IMR-90 (cell line): ENCODE results near the gene CHD2. TPM values are rescaled to one million over a fixed set of nuclear protein-coding genes. Genes with fewer than 3 reads are reported as not detected.

Experiments used
- ATAC-seq: fragments of 200-7000 bp; cut with Tn5 transposase; 2 replicates; pipeline ENCODE4 v1.9.1; 2020; ENCODE audit warnings: low read depth, mild to moderate bottlenecking, moderate library complexity
- BruUV-seq: library from RNA; stranded (reverse); fragments of 400-500 nt; replicated peaks from 2 replicates; lab custom pipeline; 2021; lab: Mats Ljungman, UMichigan
- CTCF ChIA-PET: fragments of 300-600 bp; formaldehyde crosslinking; extraction: SDS; loops from one replicate; lab custom pipeline; 2021; ENCODE audit warnings: antibody characterized with exemption; lab: Yijun Ruan, JAX
- POLR2A ChIA-PET: fragments of 300-600 bp; sonication (Branson Sonifier 250); formaldehyde crosslinking; loops from one replicate; lab custom pipeline; 2022; ENCODE audit warnings: antibody characterized with exemption; ENCODE audit not compliant: unreplicated experiment; lab: Charles Lee
- DNase-seq: peaks from one replicate; pipeline ENCODE4 v3.0.0; 2013
- H2AFZ ChIP-seq: replicated peaks from 2 replicates; pipeline ENCODE3; 2013; ENCODE audit warnings: low read length, mild to moderate bottlenecking; ENCODE audit not compliant: poor library complexity
- H2AK5ac ChIP-seq: 2 replicates; pipeline ENCODE4 v1.6.1; 2013; ENCODE audit warnings: low read depth, low read length, inconsistent platforms
- H2AK9ac ChIP-seq: replicated peaks from 2 replicates; pipeline ENCODE3; 2013; ENCODE audit warnings: mild to moderate bottlenecking, low read depth, low read length, moderate library complexity; ENCODE audit not compliant: poor library complexity
- H2BK120ac ChIP-seq: 2 replicates; pipeline ENCODE4 v1.6.1; 2013; ENCODE audit warnings: low read depth, low read length, inconsistent platforms
- H2BK15ac ChIP-seq: 3 replicates; pipeline ENCODE4 v1.6.1; 2013; ENCODE audit warnings: low read depth, low read length, inconsistent platforms
- H2BK20ac ChIP-seq: 2 replicates; pipeline ENCODE4 v1.6.1; 2013; ENCODE audit warnings: low read depth, mild to moderate bottlenecking, inconsistent platforms, low read length, moderate library complexity
- H2BK5ac ChIP-seq: 2 replicates; pipeline ENCODE4 v1.6.1; 2013; ENCODE audit warnings: mild to moderate bottlenecking, low read depth, low read length, inconsistent platforms; ENCODE audit not compliant: poor library complexity, severe bottlenecking
- H3K14ac ChIP-seq: replicated peaks from 2 replicates; pipeline ENCODE4 v1.6.1; 2013; ENCODE audit warnings: low read depth, low read length, inconsistent platforms
- H3K18ac ChIP-seq: 2 replicates; pipeline ENCODE4 v1.6.1; 2013; ENCODE audit warnings: low read depth, low read length, control low read depth
- H3K23ac ChIP-seq: 2 replicates; pipeline ENCODE4 v1.6.1; 2013; ENCODE audit warnings: low read depth, low read length, inconsistent platforms
- H3K27ac ChIP-seq: 2 replicates; pipeline ENCODE4 v1.5.1; 2013; ENCODE audit warnings: mild to moderate bottlenecking, control low read depth, low read length; ENCODE audit not compliant: insufficient read depth
- H3K27me3 ChIP-seq: 2 replicates; pipeline ENCODE4 v1.6.1; 2013; ENCODE audit warnings: low read length; ENCODE audit not compliant: control insufficient read depth, insufficient read depth
- H3K36me3 ChIP-seq: 2 replicates; pipeline ENCODE4 v1.6.1; 2013; ENCODE audit warnings: low read length, mixed read lengths; ENCODE audit not compliant: control insufficient read depth, insufficient read depth
- H3K4ac ChIP-seq: 2 replicates; pipeline ENCODE4 v1.6.1; 2013; ENCODE audit warnings: low read depth, low read length, inconsistent platforms
- H3K4me1 ChIP-seq: 2 replicates; pipeline ENCODE4 v1.6.1; 2013; ENCODE audit warnings: low read length, mixed read lengths; ENCODE audit not compliant: control insufficient read depth, insufficient read depth
- H3K4me2 ChIP-seq: 2 replicates; pipeline ENCODE4 v1.6.1; 2013; ENCODE audit warnings: low read depth, mild to moderate bottlenecking, control low read depth, low read length, moderate library complexity
- H3K4me3 ChIP-seq: 2 replicates; pipeline ENCODE4 v1.5.1; 2013; ENCODE audit warnings: low read depth, mild to moderate bottlenecking, control low read depth, low read length, moderate library complexity; ENCODE audit not compliant: insufficient read depth
- H3K56ac ChIP-seq: 2 replicates; pipeline ENCODE4 v1.6.1; 2013; ENCODE audit warnings: low read length, inconsistent platforms; ENCODE audit not compliant: insufficient read depth; ENCODE audit errors: extremely low read depth
- H3K79me1 ChIP-seq, 2 experiments: 2 replicates each; pipeline ENCODE4 v1.6.1; 2013; ENCODE audit warnings: low read length in 2 of 2, inconsistent platforms in 1 of 2, low read depth in 1 of 2
- H3K9ac ChIP-seq: 2 replicates; pipeline ENCODE4 v1.6.1; 2013; ENCODE audit warnings: low read depth, low read length, control low read depth
- H3K9me1 ChIP-seq: 2 replicates; pipeline ENCODE4 v1.6.1; 2013; ENCODE audit warnings: low read length, inconsistent platforms; ENCODE audit not compliant: insufficient read depth
- H3K9me3 ChIP-seq: 2 replicates; pipeline ENCODE4 v1.6.1; 2013; ENCODE audit warnings: low read length; ENCODE audit not compliant: control insufficient read depth, insufficient read depth
- H4K20me1 ChIP-seq: 2 replicates; pipeline ENCODE4 v1.6.1; 2013; ENCODE audit warnings: low read length, inconsistent platforms; ENCODE audit not compliant: insufficient read depth
- H4K5ac ChIP-seq: 2 replicates; pipeline ENCODE4 v1.6.1; 2013; ENCODE audit warnings: mild to moderate bottlenecking, low read depth, low read length, control low read depth
- H4K8ac ChIP-seq, 2 experiments: 2 replicates each; pipeline ENCODE4 v1.6.1; 2013; ENCODE audit warnings: low read depth in 2 of 2, low read length in 2 of 2, control low read depth in 1 of 2, inconsistent platforms in 1 of 2
- H4K91ac ChIP-seq: 2 replicates; pipeline ENCODE4 v1.6.1; 2013; ENCODE audit warnings: low read depth, low read length, inconsistent platforms; ENCODE audit not compliant: insufficient read depth
- BHLHE40 ChIP-seq: fragments of 150-350 bp; IDR thresholded peaks from 2 replicates; pipeline ENCODE4 v1.6.1; 2016; ENCODE audit warnings: mild to moderate bottlenecking, low read depth, low read length
- CEBPB ChIP-seq: IDR thresholded peaks from 2 replicates; pipeline ENCODE4 v1.6.1; 2012; ENCODE audit warnings: low read depth, low read length, improper control_type of control experiment
- CHD1 ChIP-seq: IDR thresholded peaks from 2 replicates; pipeline ENCODE4 v1.6.1; 2012; ENCODE audit warnings: low read depth, low read length, improper control_type of control experiment
- CTCF ChIP-seq: conservative IDR thresholded peaks from 2 replicates; pipeline ENCODE4 v1.5.1; 2012; ENCODE audit warnings: mild to moderate bottlenecking, low read depth, low read length, improper control_type of control experiment
- ELK1 ChIP-seq: fragments of 150-350 bp; IDR thresholded peaks from 2 replicates; pipeline ENCODE4 v1.6.1; 2016; ENCODE audit warnings: low read depth, mild to moderate bottlenecking, low read length, moderate library complexity, borderline replicate concordance
- FOS ChIP-seq: fragments of 150-350 bp; IDR thresholded peaks from 2 replicates; pipeline ENCODE4 v1.6.1; 2016; ENCODE audit warnings: low read depth, low read length
- MAZ ChIP-seq: IDR thresholded peaks from 2 replicates; pipeline ENCODE4 v1.6.1; 2012; ENCODE audit warnings: low read depth, mild to moderate bottlenecking, low read length, improper control_type of control experiment, moderate library complexity, borderline replicate concordance
- MXI1 ChIP-seq: IDR thresholded peaks from 2 replicates; pipeline ENCODE4 v1.6.1; 2012; ENCODE audit warnings: low read depth, mild to moderate bottlenecking, low read length, moderate library complexity, borderline replicate concordance
- NFE2L2 ChIP-seq: fragments of 150-350 bp; IDR thresholded peaks from 2 replicates; pipeline ENCODE4 v1.6.1; 2016; ENCODE audit warnings: low read depth, mild to moderate bottlenecking, low read length
- POLR2A ChIP-seq: IDR thresholded peaks from 2 replicates; pipeline ENCODE4 v1.6.1; 2012; ENCODE audit warnings: mild to moderate bottlenecking, low read depth, low read length
- RAD21 ChIP-seq: IDR thresholded peaks from 2 replicates; pipeline ENCODE4 v1.6.1; 2012; ENCODE audit warnings: low read length, improper control_type of control experiment
- RCOR1 ChIP-seq: IDR thresholded peaks from 2 replicates; pipeline ENCODE4 v1.6.1; 2012; ENCODE audit warnings: mild to moderate bottlenecking, low read length, improper control_type of control experiment; ENCODE audit not compliant: insufficient replicate concordance
- RFX5 ChIP-seq: IDR thresholded peaks from 2 replicates; pipeline ENCODE4 v1.8.0; 2012; ENCODE audit warnings: low read depth, mild to moderate bottlenecking, low read length, moderate library complexity
- SMC3 ChIP-seq: fragments of 150-350 bp; IDR thresholded peaks from 2 replicates; pipeline ENCODE4 v1.6.1; 2016; ENCODE audit warnings: low read depth, mild to moderate bottlenecking, antibody characterized with exemption, low read length, moderate library complexity
- USF2 ChIP-seq: fragments of 150-350 bp; IDR thresholded peaks from 2 replicates; pipeline ENCODE4 v1.6.1; 2017; ENCODE audit warnings: mild to moderate bottlenecking, antibody characterized with exemption, low read length, low read depth
- WGBS, 2 experiments: methylation state at CpG; one replicate each; pipeline versions ENCODE4 v1.1.5 to v1.1.7; 2013; ENCODE audit warnings: missing lambda C conversion rate in 2 of 2; ENCODE audit not compliant: insufficient read length in 1 of 2; ENCODE audit errors: extremely low coverage in 2 of 2; 5-methylcytosine and 5-hydroxymethylcytosine counted together
- dilution Hi-C: fragments of 300-500 bp; cut with HindIII; formaldehyde crosslinking; loops from one replicate; pipeline ENCODE4 v1.14.3; 2018; ENCODE audit warnings: low sequenced_read_pairs; ENCODE audit not compliant: unreplicated experiment
- in situ Hi-C: fragments of 300-500 bp; cut with MboI; formaldehyde crosslinking; loops from 3 replicates; pipeline ENCODE4 v1.14.3; 2019; ENCODE audit warnings: low sequenced_read_pairs, inconsistent platforms, mixed read lengths
- intact Hi-C: fragments of 100-400 bp; cut with micrococcal nuclease; formaldehyde crosslinking; loops from 2 replicates; pipeline ENCODE4 v1.10.0; 2022
- polyA plus RNA-seq, 3 experiments: library from polyadenylated mRNA; depleted of rRNA; stranded (reverse); fragments of >200 nt; gene quantifications; 2 replicates each; pipeline ENCODE4 v1.2.3, GENCODE V29; 2012; ENCODE audit warnings: low replicate concordance in 1 of 3
- total RNA-seq: library from RNA; depleted of rRNA; stranded (reverse); fragments of >200 nt; gene quantifications from 2 replicates; pipeline ENCODE4 v1.2.3, GENCODE V29; 2012

Gene CHD2
- total and polyA plus RNA-seq, 2 of the 4 experiments (the other 2 are of a cell fraction): 44.9 to 64.7 TPM

GRCh38 chr15:92914768-92915221 lies 14.7 kb downstream of the CHD2 start:
- peak overlapping the region; percentile 66 for H2AK9ac ChIP-seq
- no peak overlapping the region for H2BK15ac ChIP-seq
- H3K4me1 ChIP-seq: peaks cover 26% of the 10 kb centered on the region
- H3K79me1 ChIP-seq: peaks cover 0 to 37% of the 10 kb centered on the region in 2 experiments; a peak in 3 of 4 replicates
- H3K4me2 ChIP-seq: peak overlapping the region; percentile 36
- H3K56ac ChIP-seq: no peak overlapping the region
- WGBS, 2 experiments: no CpG with 5 or more reads among the region's 4 CpGs
- dilution Hi-C loops (no loop called here), in situ Hi-C loops (loop anchor here (5.0 kb wide), 1 partner anchor 112 kb away; no protein-coding TSS in a partner anchor), intact Hi-C loops (loop anchor here (10.0 kb wide), 1 partner anchor 180 kb away; no protein-coding TSS in a partner anchor)
- H3K27me3 ChIP-seq: no peaks in the 10 kb centered on the region
- ATAC-seq (peak; percentile 33), DNase-seq (no peak)
- no peak for TF ChIP-seq RCOR1
- TF ChIP-seq CHD1: no peak
- no peak for TF ChIP-seq BHLHE40
- no peak for TF ChIP-seq FOS
- no peak for TF ChIP-seq ELK1
- no peak for TF ChIP-seq MAZ
- no peak for TF ChIP-seq POLR2A
- TF ChIP-seq SMC3: no peak
- TF ChIP-seq RFX5: no peak
- TF ChIP-seq USF2: no peak
- TF ChIP-seq RAD21: no peak
- no peak for TF ChIP-seq CEBPB
- no peak for TF ChIP-seq MXI1
- no peak for TF ChIP-seq CTCF
- no peak for TF ChIP-seq NFE2L2
- H3K9ac ChIP-seq: peak overlapping the region; percentile 60
- ChIA-PET POLR2A (no interaction called here), CTCF (interaction anchor here (0.6 to 1.7 kb wide), 2 partner anchors 8 to 118 kb away, joined by 4 to 5 read pairs; no protein-coding TSS in a partner anchor)
- H2AK5ac ChIP-seq: peak overlapping the region; percentile 87; the same call in 1 of the 2 replicates
- H3K18ac ChIP-seq: peak overlapping the region; percentile 57
- H4K8ac ChIP-seq: peak overlapping the region in 1 of 2 experiments; percentile 52; a peak in 2 of 4 replicates
- peak overlapping the region; percentile 99 for H3K27ac ChIP-seq
- no peak overlapping the region; the same call in 1 of the 2 replicates for H4K91ac ChIP-seq
- H2BK120ac ChIP-seq: peak overlapping the region; percentile 48; the same call in 1 of the 2 replicates
- peaks cover 8% of the 10 kb centered on the region for H3K9me1 ChIP-seq
- no peaks in the 10 kb centered on the region for H3K9me3 ChIP-seq
- no TSS peak for BruUV-seq
- H4K5ac ChIP-seq: peak overlapping the region; percentile 49
- H4K20me1 ChIP-seq: peaks cover 46% of the 10 kb centered on the region
- H2BK20ac ChIP-seq: no peak overlapping the region
- H3K4me3 ChIP-seq: no peak overlapping the region
- peak overlapping the region; percentile 94 for H2BK5ac ChIP-seq
- H3K14ac ChIP-seq: peak overlapping the region; percentile 93
- H2AFZ ChIP-seq: no peak overlapping the region
- peak overlapping the region; percentile 74 for H3K4ac ChIP-seq
- peaks cover 26% of the 10 kb centered on the region for H3K36me3 ChIP-seq
- peak overlapping the region; percentile 91; the same call in 1 of the 2 replicates for H3K23ac ChIP-seq
